C1 segment of cervical spinal cord (tissue), 14 donors: ENCODE measurements around the gene GRK2.
"Not testable (repeated sequence)": the region's sequence is repeated elsewhere in the genome, so short reads cannot be mapped to it uniquely, and the experiment has no call there.

Experiments used
- DNase-seq, 14 donors: peaks; one replicate each; lab custom pipeline; 2025; lab: John Stamatoyannopoulos, UW

GRK2 gene

GRCh38 chr11:67311051-67311555 is 44.8 kb downstream of the GRK2 start:
- no peak for DNase-seq

GRCh38 chr11:67311556-67312082 is 45.3 kb downstream of the GRK2 start:
- no peak for DNase-seq

GRCh38 chr11:67312187-67313021 is 46.1 kb downstream of the GRK2 start:
- DNase-seq = no peak

GRCh38 chr11:67313125-67313890 is 47.0 kb downstream of the GRK2 start:
- DNase-seq = no peak

GRCh38 chr11:67314218-67314617 is 47.9 kb downstream of the GRK2 start:
- no peak for DNase-seq

- no peak for DNase-seq
Measured at GRCh38 chr11:67315325-67315909, 49.1 kb downstream of the GRK2 start.

- no peak for DNase-seq
Measured at GRCh38 chr11:67316882-67317204, 50.6 kb downstream of the GRK2 start.

- peak; percentile 91 to 99 (median 96) for DNase-seq
Measured at GRCh38 chr11:67317205-67317887, 51.1 kb downstream of the GRK2 start.

GRCh38 chr11:67317888-67318555 is 51.7 kb downstream of the GRK2 start:
- DNase-seq = no peak

- not testable (repeated sequence) for DNase-seq
Measured at GRCh38 chr11:67318876-67319275, 52.6 kb downstream of the GRK2 start.

- DNase-seq = no peak
Measured at GRCh38 chr11:67320011-67320410, 53.7 kb downstream of the GRK2 start.

- no peak for DNase-seq
Measured at GRCh38 chr11:67320691-67321090, 54.4 kb downstream of the GRK2 start.

- no peak for DNase-seq
Measured at GRCh38 chr11:67321313-67321871, 55.1 kb downstream of the GRK2 start.

- no peak for DNase-seq
Measured at GRCh38 chr11:67322049-67322448, 55.8 kb downstream of the GRK2 start.

- DNase-seq = no peak
Measured at GRCh38 chr11:67323526-67323925, 57.3 kb downstream of the GRK2 start.

- DNase-seq = no peak
Measured at GRCh38 chr11:67332081-67332691, 65.9 kb downstream of the GRK2 start.
